Measurements from ENCODE around the gene ZNF644. TPM values are rescaled to one million over a fixed set of nuclear protein-coding genes. Genes with fewer than 3 reads are reported as not detected.
"Not testable (repeated sequence)": the region's sequence is repeated elsewhere in the genome, so short reads cannot be mapped to it uniquely, and the experiment has no call there.

ZNF644 gene
- total RNA-seq, 1 donor from 2014 or later = 28.0 TPM

- intact Hi-C loops (cut with DNase I); ATAC-seq (ENCODE audit: poor library complexity): not testable (repeated sequence)
Measured at GRCh38 chr1:90893679-90894078, 128.2 kb downstream of the ZNF644 start.

GRCh38 chr1:90892884-90893283, 129.0 kb downstream of the ZNF644 start:
- ATAC-seq (ENCODE audit: poor library complexity); DNase-seq; intact Hi-C loops (cut with DNase I): not testable (repeated sequence)

More at GRCh38 chr1:90893679-90894078, 128.2 kb downstream of the ZNF644 start:
- DNase-seq = not testable (repeated sequence)

- DNase-seq; intact Hi-C loops (cut with DNase I); ATAC-seq (ENCODE audit: poor library complexity): not testable (repeated sequence)
Measured at GRCh38 chr1:90892196-90892595, 129.6 kb downstream of the ZNF644 start.

- DNase-seq; intact Hi-C loops (cut with DNase I); ATAC-seq (ENCODE audit: poor library complexity): not testable (repeated sequence)
Measured at GRCh38 chr1:90891756-90892155, 130.1 kb downstream of the ZNF644 start.

GRCh38 chr1:90882221-90882620, 139.6 kb downstream of the ZNF644 start:
- DNase-seq = no peak
- intact Hi-C loops (cut with DNase I) = no loop called here
- no peak for ATAC-seq (ENCODE audit: poor library complexity)

- DNase-seq = no peak
- intact Hi-C loops (cut with DNase I) = no loop called here
Measured at GRCh38 chr1:90881034-90881433, 140.8 kb downstream of the ZNF644 start.

GRCh38 chr1:90879281-90879680, 142.6 kb downstream of the ZNF644 start:
- ATAC-seq (ENCODE audit: poor library complexity) (no peak), DNase-seq (no peak)
- intact Hi-C loops (cut with DNase I) = no loop called here

More at GRCh38 chr1:90881034-90881433, 140.8 kb downstream of the ZNF644 start:
- ATAC-seq (ENCODE audit: poor library complexity) = no peak

- intact Hi-C loops (cut with DNase I) = no loop called here
Measured at GRCh38 chr1:90876101-90876500, 145.7 kb downstream of the ZNF644 start.

More at GRCh38 chr1:90876101-90876500, 145.7 kb downstream of the ZNF644 start:
- DNase-seq (no peak), ATAC-seq (ENCODE audit: poor library complexity) (no peak)

Data from Right ventricle myocardium superior (tissue), 1 donor.